Fibroblast of lung (primary cell): ENCODE data around the gene ZNF827. TPM values are rescaled to one million over a fixed set of nuclear protein-coding genes. Genes with fewer than 3 reads are reported as not detected.

Experiments used
- DNase-seq, 2 donors: peaks; one replicate each; pipeline versions ENCODE4 v3.0.0 to v3.0.0-alpha.2; 2010; ENCODE audit warnings: low read depth in 2 of 2
- H2AFZ ChIP-seq: 2 replicates; pipeline ENCODE4 v1.5.1; 2012; ENCODE audit warnings: low read length, control low read depth, inconsistent platforms
- H3K27ac ChIP-seq: 2 replicates; pipeline ENCODE4 v1.5.1; 2011; ENCODE audit warnings: low read length, control low read depth; ENCODE audit not compliant: insufficient read depth
- H3K27me3 ChIP-seq: 2 replicates; pipeline ENCODE4 v1.5.1; 2011; ENCODE audit warnings: mild to moderate bottlenecking, low read length; ENCODE audit not compliant: control insufficient read depth, insufficient read depth
- H3K36me3 ChIP-seq: 2 replicates; pipeline ENCODE4 v1.5.1; 2011; ENCODE audit warnings: low read length; ENCODE audit not compliant: control insufficient read depth, insufficient read depth
- H3K4me1 ChIP-seq: 2 replicates; pipeline ENCODE4 v1.5.1; 2011; ENCODE audit warnings: low read length; ENCODE audit not compliant: control insufficient read depth, insufficient read depth; ENCODE audit errors: extremely low read depth
- H3K4me2 ChIP-seq: 2 replicates; pipeline ENCODE4 v1.5.1; 2011; ENCODE audit warnings: low read length, control low read depth; ENCODE audit not compliant: insufficient read depth; ENCODE audit errors: extremely low read depth
- H3K4me3 ChIP-seq, 4 experiments: fragments of 200-600 bp in 1 of 4; sonication (generic) in 1 of 4; replicated peaks in 1 of 4; 2 replicates each; pipeline ENCODE4 v1.5.1; 2011 to 2016; ENCODE audit warnings: low read length in 4 of 4, low read depth in 3 of 4, mild to moderate bottlenecking in 3 of 4, control low read depth in 2 of 4, inconsistent platforms in 1 of 4, mixed read lengths in 1 of 4; ENCODE audit not compliant: insufficient read depth in 1 of 4; ENCODE audit errors: control extremely low read depth in 1 of 4
- H3K79me2 ChIP-seq: 2 replicates; pipeline ENCODE4 v1.5.1; 2012; ENCODE audit warnings: mild to moderate bottlenecking, low read length, inconsistent platforms; ENCODE audit not compliant: control insufficient read depth, insufficient read depth
- H3K9ac ChIP-seq: 2 replicates; pipeline ENCODE4 v1.5.1; 2011; ENCODE audit warnings: mild to moderate bottlenecking, low read length, control low read depth; ENCODE audit not compliant: insufficient read depth
- H3K9me3 ChIP-seq: 2 replicates; pipeline ENCODE4 v1.5.1; 2012; ENCODE audit warnings: low read depth, low read length; ENCODE audit not compliant: control insufficient read depth, insufficient read depth
- H4K20me1 ChIP-seq: 2 replicates; pipeline ENCODE4 v1.5.1; 2011; ENCODE audit warnings: low read length; ENCODE audit not compliant: control insufficient read depth, insufficient read depth; ENCODE audit errors: extremely low read depth
- CTCF ChIP-seq, 2 donors: IDR thresholded peaks in 1 of 2; conservative IDR thresholded peaks in 1 of 2; 1 replicate in 1 of 2; 2 replicates in 1 of 2; pipeline ENCODE4 v1.5.1; 2011 to 2012; ENCODE audit warnings: low read length in 2 of 2, control low read depth in 1 of 2, inconsistent platforms in 1 of 2, low read depth in 1 of 2, mild to moderate bottlenecking in 1 of 2
- EZH2 ChIP-seq: IDR thresholded peaks from 2 replicates; pipeline ENCODE4 v1.5.1; 2012; ENCODE audit warnings: low read length, control low read depth, mild to moderate bottlenecking; ENCODE audit errors: missing control alignments
- polyA plus RNA-seq, 2 donors: library from polyadenylated mRNA; depleted of rRNA in 1 of 2; stranded (reverse) in 1 of 2; unstranded in 1 of 2; fragments of >200 nt; gene quantifications; 2 replicates each; pipeline ENCODE4 v1.2.1, GENCODE V29; 2011 to 2012; ENCODE audit warnings: missing spikeins in 1 of 2
- total RNA-seq: library from RNA; depleted of rRNA; stranded (reverse); fragments of >200 nt; gene quantifications from 2 replicates; pipeline ENCODE4 v1.2.1, GENCODE V29; 2014

ZNF827 gene
- total and polyA plus RNA-seq, 2 donors (not counting 1 experiment from before 2014, with no cell fraction given) = 5.8 to 7.1 TPM

DNA sequence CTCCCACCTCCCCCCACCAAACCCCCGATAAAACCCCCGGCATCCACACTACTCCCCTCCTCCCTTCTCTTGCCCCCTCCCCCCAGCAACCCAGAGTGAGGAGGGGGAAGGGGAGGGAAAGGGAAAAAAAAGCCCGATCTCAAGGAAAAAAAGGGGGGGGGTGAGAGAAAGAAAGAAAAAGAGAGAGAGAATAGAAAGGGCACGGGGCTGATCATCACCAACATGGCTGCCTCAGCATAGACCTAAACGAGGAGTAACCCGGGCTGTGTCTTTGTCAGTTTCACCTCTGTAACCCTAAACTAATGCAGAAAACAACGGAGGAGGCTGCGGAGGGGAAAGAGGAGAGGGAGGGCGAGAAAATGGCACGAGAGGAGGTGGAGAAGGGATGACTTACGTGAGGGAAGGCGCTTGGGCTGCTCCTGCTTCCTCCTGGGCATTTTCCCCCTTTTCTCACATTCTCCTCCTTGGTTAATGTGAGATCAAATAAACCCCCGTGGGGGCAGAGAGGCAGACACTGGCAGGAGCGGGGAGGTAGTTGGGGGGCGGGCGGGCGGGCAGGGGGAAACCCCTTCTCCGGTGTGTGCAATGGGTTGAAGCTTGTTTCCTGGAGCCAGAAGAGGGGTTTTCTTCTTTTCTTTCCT, 532 bp downstream of the ZNF827 start:
- H3K4me2 ChIP-seq = peak overlapping the region; percentile 98
- H2AFZ ChIP-seq = peak overlapping the region; percentile 97
- no peaks in the 10 kb centered on the region for H4K20me1 ChIP-seq
- no peak for TF ChIP-seq EZH2
- TF ChIP-seq CTCF (conservative IDR thresholded peaks at IDR 0.05 in 1 of 2, IDR thresholded peaks at IDR 0.05 in 1 of 2; ENCODE audit: low read depth in 1 of 2, low read length in 2 of 2) = no peak
- peak overlapping the region; percentile 68 for H3K9ac ChIP-seq
- no peaks in the 10 kb centered on the region for H3K9me3 ChIP-seq
- H3K4me1 ChIP-seq = peaks cover 2% of the 10 kb centered on the region
- peak; percentile 38 to 42 for DNase-seq
- H3K36me3 ChIP-seq = no peaks in the 10 kb centered on the region
- H3K4me3 ChIP-seq = peak overlapping the region; percentile 68 to 95 (median 88)
- peaks cover 11% of the 10 kb centered on the region for H3K79me2 ChIP-seq
- no peaks in the 10 kb centered on the region for H3K27me3 ChIP-seq
- H3K27ac ChIP-seq = peak overlapping the region; percentile 85

DNA sequence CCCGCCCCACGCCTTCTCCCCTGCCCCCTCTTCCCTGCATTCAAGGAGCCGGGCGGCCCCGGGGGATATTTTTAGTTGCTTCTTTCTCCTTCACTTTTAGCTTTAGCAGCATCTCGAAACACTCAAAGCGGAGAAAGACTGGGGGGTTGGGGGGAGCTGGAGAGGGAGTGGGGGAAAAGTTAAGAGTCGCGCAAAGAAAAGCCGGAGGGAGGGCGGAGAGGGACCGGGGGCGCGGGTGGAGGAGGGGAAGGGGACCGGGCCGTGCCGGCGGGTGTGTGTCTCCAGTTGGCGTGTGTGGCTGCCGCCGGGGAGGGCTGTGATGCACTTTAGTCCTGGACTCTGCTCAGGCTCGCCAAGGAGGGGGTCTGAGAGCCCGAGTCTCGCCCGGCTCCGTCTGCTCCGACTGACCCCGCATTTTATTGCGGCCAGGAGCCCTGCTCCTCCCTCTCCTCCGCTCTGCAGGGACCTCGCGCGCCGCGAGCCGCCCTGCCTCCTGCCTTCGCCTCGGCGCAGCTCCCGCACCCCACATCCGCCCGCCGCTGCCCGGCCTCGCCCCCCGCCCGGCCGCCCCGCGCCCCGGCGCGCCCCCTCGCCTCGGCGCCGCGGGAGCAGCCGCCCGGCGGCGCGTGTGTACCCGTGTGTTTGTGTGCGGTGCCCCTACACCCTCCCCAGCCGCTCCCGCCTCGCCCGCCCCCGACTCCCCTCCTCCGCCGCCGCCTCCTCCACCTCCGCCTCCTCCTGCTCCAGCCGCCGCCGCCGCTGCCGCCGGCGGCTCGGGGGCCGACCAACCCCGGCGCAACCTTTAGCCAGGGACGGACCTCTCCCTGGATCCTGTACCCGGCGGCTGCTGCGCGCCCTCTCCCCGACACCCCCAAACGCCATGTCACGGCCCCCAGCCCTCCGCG, 1.4 kb downstream of the ZNF827 start:
- Histone ChIP-seq H3K36me3 (no peaks in the 10 kb centered on the region), H3K27ac (peak overlapping the region; percentile 85), H3K4me3 (peak overlapping the region; percentile 73 to 95 (median 88)), H3K9me3 (no peaks in the 10 kb centered on the region), H4K20me1 (no peaks in the 10 kb centered on the region), H3K27me3 (no peaks in the 10 kb centered on the region), H3K4me1 (peaks cover 2% of the 10 kb centered on the region), H3K79me2 (peaks cover 11% of the 10 kb centered on the region), H2AFZ (peak overlapping the region; percentile 57), H3K4me2 (peak overlapping the region; percentile 33), H3K9ac (peak overlapping the region; percentile 68)
- peak; percentile 60 to 68 for DNase-seq
- TF ChIP-seq CTCF (conservative IDR thresholded peaks at IDR 0.05 in 1 of 2, IDR thresholded peaks at IDR 0.05 in 1 of 2; ENCODE audit: low read depth in 1 of 2, low read length in 2 of 2) = no peak
- TF ChIP-seq EZH2 = no peak
